ACC112 (cell line): Measurements from ENCODE around the gene GPR156.

ENCODE experiments used
- H2AFZ ChIP-seq: fragments of 200-600 bp; sonication (generic); one replicate; pipeline ENCODE4 v1.6.0; 2017; ENCODE audit warnings: antibody characterized with exemption, low read length; ENCODE audit not compliant: unreplicated experiment
- H3K27ac ChIP-seq: fragments of 200-600 bp; sonication (generic); 2 replicates; pipeline ENCODE4 v1.5.1; 2014; ENCODE audit warnings: low read depth, mild to moderate bottlenecking, antibody characterized with exemption, low read length, moderate library complexity
- H3K27me3 ChIP-seq: fragments of 200-600 bp; sonication (generic); 2 replicates; pipeline ENCODE4 v1.6.1; 2014; ENCODE audit warnings: mild to moderate bottlenecking, antibody characterized with exemption, low read length, moderate library complexity, mixed read lengths; ENCODE audit not compliant: insufficient read depth
- H3K36me3 ChIP-seq: fragments of 200-600 bp; sonication (generic); 2 replicates; pipeline ENCODE4 v1.6.1; 2016; ENCODE audit warnings: mild to moderate bottlenecking, antibody characterized with exemption, low read length, moderate library complexity, mixed read lengths; ENCODE audit not compliant: insufficient read depth
- H3K4me1 ChIP-seq: fragments of 200-600 bp; sonication (generic); one replicate; pipeline ENCODE4 v1.6.1; 2016; ENCODE audit warnings: low read length, mixed read lengths; ENCODE audit not compliant: insufficient read depth, unreplicated experiment, control insufficient read depth
- H3K4me3 ChIP-seq: fragments of 200-600 bp; sonication (generic); 2 replicates; pipeline ENCODE4 v1.5.1; 2014; ENCODE audit warnings: mild to moderate bottlenecking, low read depth, low read length
- H3K79me2 ChIP-seq: fragments of 200-600 bp; sonication (generic); one replicate; pipeline ENCODE4 v1.6.0; 2016; ENCODE audit warnings: low read length; ENCODE audit not compliant: control insufficient read depth, unreplicated experiment, insufficient read depth

Gene GPR156

GRCh38 chr3:120177151-120177550, 107.9 kb downstream of the GPR156 start:
- Histone ChIP-seq H2AFZ (peak overlapping the region; percentile 95), H3K4me3 (peak overlapping the region; percentile 62), H3K27me3 (no peaks in the 10 kb centered on the region), H3K27ac (peak overlapping the region; percentile 78), H3K36me3 (0 out of 2 replicates have a peak, but pooled peaks cover 4% of the 10 kb centered on the region), H3K79me2 (no peaks in the 10 kb centered on the region), H3K4me1 (peaks cover 42% of the 10 kb centered on the region)

DNA sequence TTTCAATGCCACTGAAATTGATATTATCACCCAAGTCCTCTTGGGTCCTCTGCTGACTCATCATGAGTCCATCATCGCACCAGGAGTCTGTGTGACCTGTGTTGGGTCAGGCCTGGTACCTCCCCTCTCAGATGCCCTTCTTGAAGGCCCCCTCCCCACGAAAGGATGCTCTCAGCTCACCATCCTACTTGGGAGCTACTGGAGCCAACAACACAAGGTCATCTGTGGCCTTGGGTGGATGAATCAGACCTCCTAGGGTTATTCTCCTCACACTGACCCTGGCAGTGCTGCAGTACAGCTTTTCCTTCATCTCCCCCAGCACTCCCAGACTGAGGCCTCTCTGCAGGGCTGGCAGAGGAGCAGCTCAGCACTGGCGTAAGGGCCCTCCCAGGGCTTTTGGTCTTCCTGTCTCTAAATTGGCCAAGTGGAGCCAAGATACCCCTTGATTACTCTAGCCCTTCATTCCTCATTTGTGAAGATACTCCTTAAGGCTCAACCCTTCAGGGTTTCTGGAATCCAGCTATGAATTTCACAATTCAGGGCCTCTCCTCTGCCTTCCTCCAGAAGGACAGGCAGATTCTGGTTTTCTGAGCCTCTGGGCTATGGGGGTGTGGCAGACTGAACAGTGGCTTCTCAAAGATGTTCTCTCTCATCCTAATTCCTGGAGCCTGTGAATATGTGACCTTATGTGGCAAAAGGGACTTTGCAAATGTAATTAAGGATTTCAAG, 110.0 kb downstream of the GPR156 start:
- Histone ChIP-seq H3K27ac (no peak overlapping the region), H2AFZ (no peak overlapping the region), H3K27me3 (no peaks in the 10 kb centered on the region), H3K4me3 (no peak overlapping the region), H3K4me1 (peaks cover 64% of the 10 kb centered on the region), H3K36me3 (0 out of 2 replicates have a peak, but pooled peaks cover 4% of the 10 kb centered on the region), H3K79me2 (no peaks in the 10 kb centered on the region)

GRCh38 chr3:120173056-120173675, 111.9 kb downstream of the GPR156 start:
- no peaks in the 10 kb centered on the region for H3K27me3 ChIP-seq
- no peak overlapping the region for H2AFZ ChIP-seq
- H3K79me2 ChIP-seq: no peaks in the 10 kb centered on the region
- peaks cover 70% of the 10 kb centered on the region for H3K4me1 ChIP-seq
- H3K36me3 ChIP-seq: 0 out of 2 replicates have a peak, but pooled peaks cover 4% of the 10 kb centered on the region
- H3K27ac ChIP-seq: no peak overlapping the region
- no peak overlapping the region for H3K4me3 ChIP-seq

- Histone ChIP-seq H3K4me1 (peaks cover 61% of the 10 kb centered on the region), H3K27me3 (no peaks in the 10 kb centered on the region), H3K36me3 (0 out of 2 replicates have a peak, but pooled peaks cover 4% of the 10 kb centered on the region), H2AFZ (peak overlapping the region; percentile 36), H3K4me3 (no peak overlapping the region), H3K79me2 (no peaks in the 10 kb centered on the region), H3K27ac (peak overlapping the region; percentile 57)
These were observed 113.0 kb downstream of the GPR156 start for GRCh38 chr3:120172070-120172469.

DNA sequence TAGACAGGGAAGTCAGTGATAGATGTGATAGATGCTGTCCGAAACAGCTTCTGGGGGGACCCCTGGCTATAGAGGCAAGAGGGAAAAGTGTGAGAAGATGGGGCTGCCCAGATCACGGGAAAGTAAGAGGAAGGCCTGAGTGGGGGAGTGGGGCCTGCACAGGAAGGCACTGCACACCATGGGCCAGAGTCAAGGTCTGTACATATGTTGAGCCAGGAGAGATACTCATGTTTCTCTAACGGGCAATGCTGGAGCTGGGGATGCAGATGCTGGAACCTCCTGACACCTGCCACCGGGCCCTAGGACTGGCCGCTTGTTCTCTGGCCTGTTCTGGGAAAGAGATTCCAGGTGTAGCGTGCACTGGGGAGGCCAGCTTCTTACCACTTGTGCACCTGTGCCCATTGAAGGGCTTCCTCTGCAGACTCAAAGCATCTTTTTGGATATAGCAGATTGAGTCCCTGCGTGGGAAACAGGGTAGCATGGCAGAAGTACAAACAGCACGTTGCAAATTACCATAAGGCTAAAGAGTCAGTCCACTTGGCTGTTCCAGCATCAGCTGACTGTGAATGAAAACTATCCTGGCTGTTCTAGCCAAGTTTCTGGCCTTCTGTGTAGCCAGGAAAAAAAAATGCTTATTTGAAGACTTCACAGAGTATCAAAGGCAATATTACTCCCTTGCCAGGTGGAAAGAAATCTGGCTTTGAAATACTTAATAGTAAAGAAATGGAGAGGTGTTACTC, 113.7 kb downstream of the GPR156 start:
- H3K36me3 ChIP-seq: 0 out of 2 replicates have a peak, but pooled peaks cover 4% of the 10 kb centered on the region
- H3K4me1 ChIP-seq: peaks cover 56% of the 10 kb centered on the region
- H2AFZ ChIP-seq: peak overlapping the region; percentile 36
- H3K27ac ChIP-seq: peak overlapping the region; percentile 57
- H3K79me2 ChIP-seq: no peaks in the 10 kb centered on the region
- H3K4me3 ChIP-seq: no peak overlapping the region
- H3K27me3 ChIP-seq: no peaks in the 10 kb centered on the region

- no peak overlapping the region for H2AFZ ChIP-seq
- peak overlapping the region; percentile 40 for H3K27ac ChIP-seq
- H3K4me1 ChIP-seq: peaks cover 51% of the 10 kb centered on the region
- H3K36me3 ChIP-seq: 0 out of 2 replicates have a peak, but pooled peaks cover 4% of the 10 kb centered on the region
- H3K79me2 ChIP-seq: no peaks in the 10 kb centered on the region
- no peak overlapping the region for H3K4me3 ChIP-seq
- H3K27me3 ChIP-seq: no peaks in the 10 kb centered on the region
These were observed 114.8 kb downstream of the GPR156 start for GRCh38 chr3:120170223-120170622.

GRCh38 chr3:120169407-120169806, 115.6 kb downstream of the GPR156 start:
- Histone ChIP-seq H3K79me2 (no peaks in the 10 kb centered on the region), H2AFZ (no peak overlapping the region), H3K36me3 (0 out of 2 replicates have a peak, but pooled peaks cover 4% of the 10 kb centered on the region), H3K4me1 (peaks cover 43% of the 10 kb centered on the region), H3K4me3 (no peak overlapping the region), H3K27me3 (no peaks in the 10 kb centered on the region), H3K27ac (no peak overlapping the region)

GRCh38 chr3:120168611-120169010, 116.4 kb downstream of the GPR156 start:
- peaks cover 37% of the 10 kb centered on the region for H3K4me1 ChIP-seq
- H3K36me3 ChIP-seq: 0 out of 2 replicates have a peak, but pooled peaks cover 4% of the 10 kb centered on the region
- H3K4me3 ChIP-seq: no peak overlapping the region
- no peaks in the 10 kb centered on the region for H3K27me3 ChIP-seq
- H2AFZ ChIP-seq: no peak overlapping the region
- no peaks in the 10 kb centered on the region for H3K79me2 ChIP-seq
- H3K27ac ChIP-seq: no peak overlapping the region

DNA sequence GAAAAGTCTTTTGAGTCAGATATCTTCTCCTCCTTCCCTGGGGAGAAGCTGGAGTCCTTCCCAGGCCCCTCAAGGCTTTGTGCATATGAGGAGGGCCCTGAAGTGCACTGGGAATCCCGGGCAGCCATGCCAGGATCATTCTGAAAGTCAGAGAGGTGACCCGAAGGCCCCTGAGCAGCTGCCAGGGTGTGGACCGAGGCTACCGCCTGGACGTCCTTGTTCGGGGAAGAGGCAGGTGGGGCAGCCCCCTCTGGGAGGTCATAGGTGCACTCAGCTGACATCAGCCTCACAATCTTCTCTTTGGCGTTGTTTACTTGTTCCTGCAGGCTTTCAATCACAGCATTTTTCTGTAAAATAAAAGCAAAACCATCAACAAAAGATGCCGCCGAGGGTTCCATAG, 117.0 kb downstream of the GPR156 start:
- H3K4me3 ChIP-seq: no peak overlapping the region
- H3K27ac ChIP-seq: no peak overlapping the region

DNA sequence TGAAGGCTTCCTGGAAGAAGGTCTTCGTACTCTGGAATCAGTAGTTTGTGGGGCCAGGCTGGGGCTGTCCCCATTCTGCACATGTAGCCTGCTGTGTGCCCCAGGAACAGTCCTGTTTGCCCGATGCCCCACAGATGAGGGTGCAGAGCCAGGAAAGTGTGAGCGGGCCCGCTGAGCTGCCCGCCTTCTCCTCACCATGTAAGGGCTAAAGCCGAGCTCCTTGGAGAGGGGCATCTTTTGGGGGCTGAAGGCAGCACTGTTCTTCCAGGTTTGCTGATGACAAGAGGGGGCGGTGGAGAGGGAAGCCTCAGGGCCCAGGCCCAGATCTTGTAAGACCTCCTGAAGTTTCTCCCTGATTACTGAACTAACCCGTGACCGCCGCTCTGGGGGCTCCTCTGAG, 117.5 kb downstream of the GPR156 start:
- H3K4me3 ChIP-seq: no peak overlapping the region
- peaks cover 33% of the 10 kb centered on the region for H3K4me1 ChIP-seq
- H3K27ac ChIP-seq: no peak overlapping the region
- H3K36me3 ChIP-seq: no peaks in the 10 kb centered on the region
- H3K27me3 ChIP-seq: no peaks in the 10 kb centered on the region
- no peak overlapping the region for H2AFZ ChIP-seq
- H3K79me2 ChIP-seq: no peaks in the 10 kb centered on the region

More for the DNA sequence above, 117.0 kb downstream of the GPR156 start:
- no peaks in the 10 kb centered on the region for H3K27me3 ChIP-seq
- 0 out of 2 replicates have a peak, but pooled peaks cover 4% of the 10 kb centered on the region for H3K36me3 ChIP-seq
- peaks cover 35% of the 10 kb centered on the region for H3K4me1 ChIP-seq
- no peak overlapping the region for H2AFZ ChIP-seq
- H3K79me2 ChIP-seq: no peaks in the 10 kb centered on the region
